B cell (primary cell): ENCODE results near the gene BIK. TPM values are rescaled to one million over a fixed set of nuclear protein-coding genes. Genes with fewer than 3 reads are reported as not detected.

ENCODE experiments used
- ATAC-seq: fragments of 200-7000 bp; cut with Tn5 transposase; one replicate; pipeline ENCODE4 v1.10.0; 2021; ENCODE audit warnings: low read depth, mild to moderate bottlenecking, moderate number of reproducible peaks, moderate library complexity
- CTCF ChIA-PET: fragments of 350-600 bp; sonication (Branson Sonifier 250); formaldehyde crosslinking; loops from one replicate; lab custom pipeline; 2021; ENCODE audit warnings: antibody characterized with exemption, inconsistent platforms; lab: Charles Lee
- POLR2A ChIA-PET: fragments of 350-600 bp; sonication (Branson Sonifier 250); formaldehyde crosslinking; loops from one replicate; lab custom pipeline; 2021; ENCODE audit warnings: antibody characterized with exemption; lab: Charles Lee
- DNase-seq: peaks from one replicate; pipeline ENCODE4 v3.0.0; 2013
- H2AFZ ChIP-seq: 2 replicates; pipeline ENCODE4 v1.6.1; 2012; ENCODE audit warnings: mild to moderate bottlenecking, low read depth, low read length; ENCODE audit not compliant: insufficient read depth, poor library complexity, severe bottlenecking
- H3K27ac ChIP-seq, 2 donors: 1 replicate in 1 of 2; 2 replicates in 1 of 2; pipeline ENCODE4 v1.5.1; 2012 to 2013; ENCODE audit warnings: low read length in 2 of 2, mild to moderate bottlenecking in 2 of 2, moderate library complexity in 1 of 2
- H3K27me3 ChIP-seq, 4 experiments: fragments of 200-600 bp in 1 of 4; sonication (generic) in 1 of 4; replicated peaks in 1 of 4; 1 replicate in 2 of 4; 2 replicates in 2 of 4; pipeline versions ENCODE4 v1.6.1 to v1.7.0; 2013 to 2016; ENCODE audit warnings: low read length in 3 of 4, mild to moderate bottlenecking in 2 of 4, mixed read lengths in 1 of 4, moderate library complexity in 1 of 4; ENCODE audit not compliant: insufficient read depth in 4 of 4, control insufficient read depth in 3 of 4; ENCODE audit errors: control extremely low read depth in 1 of 4
- H3K36me3 ChIP-seq, 2 experiments: replicated peaks in 1 of 2; 1 replicate in 1 of 2; 2 replicates in 1 of 2; pipeline versions ENCODE4 v1.6.1 to v1.7.1; 2013; ENCODE audit warnings: low read length in 1 of 2; ENCODE audit not compliant: insufficient read depth in 2 of 2, control insufficient read depth in 1 of 2; ENCODE audit errors: control extremely low read depth in 1 of 2, extremely low read depth in 1 of 2
- H3K4me1 ChIP-seq, 2 donors: fragments of 200-600 bp in 1 of 2; sonication (generic) in 1 of 2; 1 replicate in 1 of 2; 2 replicates in 1 of 2; pipeline versions ENCODE4 v1.5.1 to v1.6.1; 2013 to 2017; ENCODE audit warnings: low read length in 2 of 2; ENCODE audit not compliant: control insufficient read depth in 2 of 2, insufficient read depth in 2 of 2
- H3K4me2 ChIP-seq: replicated peaks from 2 replicates; pipeline ENCODE3; 2012; ENCODE audit warnings: mild to moderate bottlenecking, low read depth, low read length; ENCODE audit not compliant: poor library complexity, severe bottlenecking
- H3K4me3 ChIP-seq, 5 experiments: fragments of 200-600 bp in 1 of 5; sonication (generic) in 1 of 5; 1 replicate in 3 of 5; 2 replicates in 2 of 5; pipeline versions ENCODE4 v1.5.1 to v1.7.0; 2011 to 2016; ENCODE audit warnings: low read length in 4 of 5, mild to moderate bottlenecking in 4 of 5, low read depth in 2 of 5, control low read depth in 1 of 5, moderate library complexity in 1 of 5; ENCODE audit not compliant: insufficient read depth in 1 of 5; ENCODE audit errors: control extremely low read depth in 1 of 5, extremely low read depth in 1 of 5
- H3K79me2 ChIP-seq: fragments of 200-600 bp; sonication (generic); one replicate; pipeline ENCODE4 v1.6.0; 2016; ENCODE audit warnings: low read length; ENCODE audit not compliant: control insufficient read depth, insufficient read depth
- H3K9ac ChIP-seq: fragments of 200-600 bp; sonication (generic); 2 replicates; pipeline ENCODE4 v1.6.1; 2017; ENCODE audit warnings: mild to moderate bottlenecking, low read length, moderate library complexity
- H3K9me3 ChIP-seq, 3 donors: one replicate each; pipeline versions ENCODE4 v1.6.1 to v1.7.1; 2013; ENCODE audit warnings: low read length in 2 of 3; ENCODE audit not compliant: control insufficient read depth in 2 of 3, insufficient read depth in 1 of 3; ENCODE audit errors: control extremely low read depth in 1 of 3
- H4K20me1 ChIP-seq: 2 replicates; pipeline ENCODE4 v1.6.0; 2012; ENCODE audit warnings: mild to moderate bottlenecking, low read length; ENCODE audit not compliant: insufficient read depth, control insufficient read depth, poor library complexity, severe bottlenecking
- H3K27ac Mint-ChIP-seq: one replicate; pipeline ENCODE4 v1.8.0; 2021; ENCODE audit warnings: mixed read lengths
- H3K27me3 Mint-ChIP-seq: one replicate; pipeline ENCODE4 v1.8.0; 2021; ENCODE audit warnings: mixed read lengths
- H3K4me1 Mint-ChIP-seq: one replicate; pipeline ENCODE4 v1.8.0; 2021; ENCODE audit warnings: mixed read lengths
- H3K4me3 Mint-ChIP-seq: one replicate; pipeline ENCODE4 v1.8.0; 2021; ENCODE audit warnings: mixed read lengths
- H3K9me3 Mint-ChIP-seq: one replicate; pipeline ENCODE4 v1.8.0; 2022; ENCODE audit warnings: mixed read lengths; ENCODE audit not compliant: insufficient read depth
- CTCF ChIP-seq: fragments of 200-600 bp; IDR thresholded peaks from one replicate; pipeline ENCODE4 v1.8.0; 2022; ENCODE audit warnings: antibody characterized with exemption, mild to moderate bottlenecking
- EZH2 ChIP-seq: IDR thresholded peaks from 2 replicates; pipeline ENCODE4 v1.6.1; 2012; ENCODE audit warnings: borderline replicate concordance, low read depth, mild to moderate bottlenecking, moderate library complexity, low read length; ENCODE audit not compliant: insufficient read depth, poor library complexity, severe bottlenecking
- WGBS: methylation state at CpG from one replicate; pipeline ENCODE4 v1.1.5; 2013; ENCODE audit warnings: missing lambda C conversion rate; ENCODE audit not compliant: insufficient coverage; 5-methylcytosine and 5-hydroxymethylcytosine counted together
- intact Hi-C: fragments of 100-400 bp; cut with micrococcal nuclease; formaldehyde crosslinking; loops from one replicate; pipeline ENCODE4 v1.10.0; 2022
- polyA plus RNA-seq: library from polyadenylated mRNA; depleted of rRNA; stranded (reverse); fragments of >200 nt; gene quantifications from 2 replicates; pipeline ENCODE4 v1.2.3, GENCODE V29; 2012
- total RNA-seq, 2 donors: library from RNA; stranded (reverse); fragments of 120-200 nt in 1 of 2; gene quantifications; 1 replicate in 1 of 2; 2 replicates in 1 of 2; pipeline versions ENCODE4 v1.2.3 to v1.2.4, GENCODE V29; 2013 to 2022

BIK gene
- total and polyA plus RNA-seq, 2 donors (not counting 1 experiment from before 2014, with no cell fraction given): 1.3 to 2.7 TPM

DNA sequence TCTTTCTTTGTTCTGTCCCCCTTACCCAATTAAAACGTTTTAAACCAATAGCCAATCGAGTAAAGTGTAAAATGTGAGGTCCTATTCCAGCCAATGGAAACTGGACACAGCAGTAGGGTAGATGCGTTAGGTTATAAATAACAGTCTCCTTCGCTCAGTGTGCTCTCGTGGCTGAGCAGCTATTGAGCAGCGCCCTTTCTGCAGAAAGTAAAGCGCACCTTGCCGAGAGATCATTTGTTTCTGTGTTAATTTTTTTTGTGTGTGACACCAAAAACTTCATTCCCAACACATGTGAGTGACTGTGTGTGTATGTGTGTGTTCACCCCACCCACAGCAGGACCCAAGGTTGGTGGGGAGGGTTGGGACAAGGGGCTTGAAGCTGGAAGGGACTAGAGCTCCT is 14.1 kb upstream of the BIK start:
- no peaks in the 10 kb centered on the region for H3K36me3 ChIP-seq
- no peak overlapping the region for H3K27ac ChIP-seq
- ATAC-seq (no peak), DNase-seq (no peak)
- CTCF ChIA-PET: interaction anchor here (0.7 kb wide), 1 partner anchor 226 kb away, joined by 3 read pairs; no protein-coding TSS in a partner anchor
- H3K27ac Mint-ChIP-seq: peak overlapping the region; percentile 15
- peaks cover 8% of the 10 kb centered on the region for H3K4me1 Mint-ChIP-seq
- 100% methylated on average over 4 of the region's 8 CpGs for WGBS
- peaks cover 0 to 19% (median 6%) of the 10 kb centered on the region in 3 donors for H3K9me3 ChIP-seq
- no peak overlapping the region for H3K4me2 ChIP-seq
- peaks cover 0 to 9% of the 10 kb centered on the region in 2 donors for H3K4me1 ChIP-seq
- H3K4me3 ChIP-seq: no peak overlapping the region
- H4K20me1 ChIP-seq: no peaks in the 10 kb centered on the region
- H3K9me3 Mint-ChIP-seq: peaks cover 6% of the 10 kb centered on the region
- intact Hi-C loops: no loop called here
- H2AFZ ChIP-seq: no peak overlapping the region
- POLR2A ChIA-PET: no interaction called here
- H3K27me3 Mint-ChIP-seq: no peaks in the 10 kb centered on the region
- no peaks in the 10 kb centered on the region for H3K79me2 ChIP-seq
- peaks cover 0 to 4% (median 0%) of the 10 kb centered on the region in 4 experiments for H3K27me3 ChIP-seq
- H3K9ac ChIP-seq: no peak overlapping the region
- no peak for TF ChIP-seq EZH2
- no peak for TF ChIP-seq CTCF
- H3K4me3 Mint-ChIP-seq: no peak overlapping the region

DNA sequence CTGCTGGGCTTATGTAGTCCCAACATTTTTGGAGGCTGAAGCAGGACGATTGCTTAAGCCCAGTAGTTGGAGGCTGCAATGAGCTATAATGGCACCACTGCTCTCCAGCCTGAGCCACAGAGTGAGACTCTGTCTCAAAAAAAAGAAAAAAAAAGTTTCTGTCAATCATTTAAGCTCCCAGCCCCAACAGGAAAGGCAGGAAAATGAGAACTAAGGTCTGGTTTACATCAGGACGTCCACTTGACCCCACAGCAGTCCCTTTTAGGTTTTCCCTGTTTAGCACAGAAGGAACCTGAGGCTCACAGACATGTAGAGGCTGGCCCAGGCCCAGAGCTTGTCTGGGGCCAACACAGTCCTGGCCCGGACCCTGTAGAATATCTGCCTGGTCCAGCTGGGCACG is 12.2 kb upstream of the BIK start:
- Histone ChIP-seq H3K4me1 (peaks cover 0 to 5% of the 10 kb centered on the region in 2 donors), H3K36me3 (no peaks in the 10 kb centered on the region), H3K4me2 (no peak overlapping the region), H4K20me1 (no peaks in the 10 kb centered on the region), H3K27ac (no peak overlapping the region), H3K9ac (no peak overlapping the region), H3K79me2 (no peaks in the 10 kb centered on the region), H3K9me3 (peaks cover 0 to 19% (median 6%) of the 10 kb centered on the region in 3 donors), H3K4me3 (no peak overlapping the region), H2AFZ (no peak overlapping the region), H3K27me3 (peaks cover 0 to 4% (median 0%) of the 10 kb centered on the region in 4 experiments)
- peaks cover 6% of the 10 kb centered on the region for H3K9me3 Mint-ChIP-seq
- H3K27me3 Mint-ChIP-seq: no peaks in the 10 kb centered on the region
- DNase-seq: no peak
- intact Hi-C loops: no loop called here
- no peak overlapping the region for H3K4me3 Mint-ChIP-seq
- WGBS: 66% methylated on average over 4 of the region's 4 CpGs
- TF ChIP-seq CTCF: no peak
- TF ChIP-seq EZH2: no peak
- H3K27ac Mint-ChIP-seq: no peak overlapping the region
- ATAC-seq: no peak
- CTCF ChIA-PET: no interaction called here
- peaks cover 3% of the 10 kb centered on the region for H3K4me1 Mint-ChIP-seq
- POLR2A ChIA-PET: no interaction called here
